Liver (tissue), 3 donors: ENCODE results near the gene TMA7B.

Source experiments
- FOXA1 ChIP-seq: IDR thresholded peaks from 2 replicates; pipeline ENCODE4 v1.6.1; 2016; ENCODE audit warnings: antibody characterized with exemption
- GABPA ChIP-seq, 2 donors: IDR thresholded peaks in 1 of 2; conservative IDR thresholded peaks in 1 of 2; 2 replicates each; pipeline ENCODE4 v1.6.1; 2016; ENCODE audit warnings: antibody characterized with exemption in 2 of 2, mild to moderate bottlenecking in 1 of 2, moderate library complexity in 1 of 2
- SP1 ChIP-seq: IDR thresholded peaks from 2 replicates; pipeline ENCODE4 v1.6.1; 2018; ENCODE audit warnings: antibody characterized with exemption, mild to moderate bottlenecking
- TAF1 ChIP-seq: conservative IDR thresholded peaks from 2 replicates; pipeline ENCODE4 v1.6.1; 2016; ENCODE audit warnings: antibody characterized with exemption, mild to moderate bottlenecking
- YY1 ChIP-seq: IDR thresholded peaks from 2 replicates; pipeline ENCODE4 v1.6.1; 2016; ENCODE audit warnings: antibody characterized with exemption, mild to moderate bottlenecking
- ZBTB33 ChIP-seq: IDR thresholded peaks from 2 replicates; pipeline ENCODE4 v1.6.1; 2016; ENCODE audit warnings: antibody characterized with exemption
- TF ChIP-seq, protein P1 (sequence below): fragments of 150-350 bp; IDR thresholded peaks from 2 replicates; pipeline ENCODE4 v1.5.1; 2017; ENCODE audit warnings: improper control_type of control experiment, low read depth, low read length; ENCODE audit not compliant: missing input control
- TF ChIP-seq, protein P2 (sequence below): IDR thresholded peaks from 2 replicates; pipeline ENCODE4 v1.6.1; 2016; ENCODE audit warnings: antibody characterized with exemption
- donor health status: healthy.
- donor health status: healthy.

GRCh38 chr22:39972641-39973040 lies 12.4 kb downstream of the TMA7B start:
- TF ChIP-seq ZBTB33 (no peak), YY1 (no peak), GABPA (IDR thresholded peaks at IDR 0.05 in 1 of 2, conservative IDR thresholded peaks at IDR 0.05 in 1 of 2) (no peak), TAF1 (no peak), FOXA1 (no peak), SP1 (no peak)
- TF ChIP-seq, protein P1, sequence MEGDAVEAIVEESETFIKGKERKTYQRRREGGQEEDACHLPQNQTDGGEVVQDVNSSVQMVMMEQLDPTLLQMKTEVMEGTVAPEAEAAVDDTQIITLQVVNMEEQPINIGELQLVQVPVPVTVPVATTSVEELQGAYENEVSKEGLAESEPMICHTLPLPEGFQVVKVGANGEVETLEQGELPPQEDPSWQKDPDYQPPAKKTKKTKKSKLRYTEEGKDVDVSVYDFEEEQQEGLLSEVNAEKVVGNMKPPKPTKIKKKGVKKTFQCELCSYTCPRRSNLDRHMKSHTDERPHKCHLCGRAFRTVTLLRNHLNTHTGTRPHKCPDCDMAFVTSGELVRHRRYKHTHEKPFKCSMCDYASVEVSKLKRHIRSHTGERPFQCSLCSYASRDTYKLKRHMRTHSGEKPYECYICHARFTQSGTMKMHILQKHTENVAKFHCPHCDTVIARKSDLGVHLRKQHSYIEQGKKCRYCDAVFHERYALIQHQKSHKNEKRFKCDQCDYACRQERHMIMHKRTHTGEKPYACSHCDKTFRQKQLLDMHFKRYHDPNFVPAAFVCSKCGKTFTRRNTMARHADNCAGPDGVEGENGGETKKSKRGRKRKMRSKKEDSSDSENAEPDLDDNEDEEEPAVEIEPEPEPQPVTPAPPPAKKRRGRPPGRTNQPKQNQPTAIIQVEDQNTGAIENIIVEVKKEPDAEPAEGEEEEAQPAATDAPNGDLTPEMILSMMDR = no peak
- TF ChIP-seq, protein P2, sequence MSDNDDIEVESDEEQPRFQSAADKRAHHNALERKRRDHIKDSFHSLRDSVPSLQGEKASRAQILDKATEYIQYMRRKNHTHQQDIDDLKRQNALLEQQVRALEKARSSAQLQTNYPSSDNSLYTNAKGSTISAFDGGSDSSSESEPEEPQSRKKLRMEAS = no peak
